GM19025 (cell line): ENCODE data around the gene TBX15.

Experiments
- ATAC-seq: cut with Tn5 transposase; IDR thresholded peaks from one replicate; pipeline ENCODE4 v1.9.1; 2021; ENCODE audit warnings: mild to moderate bottlenecking, low read depth, moderate library complexity; ENCODE audit not compliant: unreplicated experiment

The TBX15 gene

DNA sequence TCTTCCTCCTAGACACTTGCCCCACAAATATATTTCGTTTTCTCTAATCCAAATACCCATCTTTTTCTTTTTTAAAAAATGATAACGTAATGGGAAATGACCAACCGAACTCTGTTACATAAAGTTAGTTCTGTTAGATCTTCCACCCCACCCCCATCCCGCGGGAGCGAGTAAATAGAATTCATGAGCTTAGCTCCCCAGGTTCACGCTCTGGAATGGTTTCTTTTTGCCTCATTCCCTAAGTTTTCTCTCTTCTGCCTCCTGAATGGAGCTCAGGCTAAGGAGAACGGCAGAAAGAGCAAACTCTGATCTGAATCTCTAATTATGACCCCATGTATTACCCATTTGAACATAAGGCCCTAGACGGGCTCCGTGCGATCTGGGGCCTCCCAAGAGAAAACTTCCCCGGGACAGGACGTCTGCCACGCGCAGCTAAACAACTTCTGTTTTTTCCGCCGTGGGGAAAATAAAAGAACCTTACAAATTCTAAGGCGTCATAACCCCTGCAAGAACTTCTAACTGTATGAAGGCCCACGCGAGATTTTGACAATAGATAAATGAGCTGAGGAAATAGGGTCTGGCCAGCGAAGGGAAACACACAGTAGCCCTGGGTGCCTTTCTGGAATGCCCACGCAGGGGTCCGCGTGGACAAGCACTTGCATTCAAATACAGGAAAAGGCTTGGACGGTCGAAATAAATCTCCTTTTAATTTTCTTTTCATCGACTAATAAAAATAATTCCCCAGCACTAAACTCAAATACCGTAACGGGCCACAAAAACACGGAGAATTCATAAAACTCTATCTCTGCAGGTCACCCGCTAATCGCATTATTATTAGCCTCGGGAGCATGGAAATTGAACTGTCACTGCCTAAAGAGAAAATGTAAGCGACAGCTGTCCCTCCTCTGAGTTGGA is 2.2 kb downstream of the TBX15 start:
- ATAC-seq, result no peak

DNA sequence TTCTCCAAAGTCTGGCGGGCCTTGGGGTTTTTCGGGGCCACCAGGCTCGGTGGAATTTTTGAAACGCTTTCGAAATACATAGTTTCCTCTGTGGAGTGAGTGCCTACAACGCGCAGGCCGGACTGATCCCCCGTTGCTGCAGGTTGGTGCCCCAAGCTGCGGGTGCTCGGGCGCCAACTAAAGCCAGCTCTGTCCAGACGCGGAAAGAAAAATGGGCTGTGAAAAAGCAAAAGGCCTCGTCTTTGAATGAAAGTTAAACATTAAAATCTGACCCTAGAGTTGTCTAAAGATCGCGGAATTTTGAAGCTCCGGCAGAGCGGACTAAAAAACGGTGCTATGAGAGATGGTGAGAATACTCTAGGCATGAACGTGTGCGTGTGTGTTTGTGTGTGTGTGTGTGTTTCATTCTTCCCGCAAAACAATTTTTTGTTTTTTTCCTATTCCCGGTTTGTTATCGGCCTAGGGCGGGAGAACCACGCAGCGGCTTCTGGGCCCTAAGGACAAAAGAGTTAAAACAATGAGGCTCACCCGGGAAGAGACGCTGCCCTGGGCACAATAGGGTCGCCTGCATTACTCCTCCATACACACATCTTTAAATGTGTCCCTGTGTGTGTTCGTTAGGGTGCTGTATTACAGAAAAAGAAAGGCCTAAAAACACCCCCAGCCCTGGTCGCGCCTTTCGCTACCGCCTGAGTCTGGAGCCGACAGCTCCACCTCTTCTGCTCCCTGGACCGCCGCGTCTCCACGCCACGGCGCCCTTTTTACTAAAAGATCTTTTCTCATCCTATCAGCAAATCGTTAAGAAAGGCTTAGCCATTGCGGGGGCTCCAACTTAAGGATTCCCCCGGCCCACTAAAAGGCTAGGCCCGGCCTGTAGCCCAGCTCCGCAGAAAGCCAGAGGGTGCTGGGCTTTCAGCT is 3.2 kb downstream of the TBX15 start:
- ATAC-seq, result no peak

DNA sequence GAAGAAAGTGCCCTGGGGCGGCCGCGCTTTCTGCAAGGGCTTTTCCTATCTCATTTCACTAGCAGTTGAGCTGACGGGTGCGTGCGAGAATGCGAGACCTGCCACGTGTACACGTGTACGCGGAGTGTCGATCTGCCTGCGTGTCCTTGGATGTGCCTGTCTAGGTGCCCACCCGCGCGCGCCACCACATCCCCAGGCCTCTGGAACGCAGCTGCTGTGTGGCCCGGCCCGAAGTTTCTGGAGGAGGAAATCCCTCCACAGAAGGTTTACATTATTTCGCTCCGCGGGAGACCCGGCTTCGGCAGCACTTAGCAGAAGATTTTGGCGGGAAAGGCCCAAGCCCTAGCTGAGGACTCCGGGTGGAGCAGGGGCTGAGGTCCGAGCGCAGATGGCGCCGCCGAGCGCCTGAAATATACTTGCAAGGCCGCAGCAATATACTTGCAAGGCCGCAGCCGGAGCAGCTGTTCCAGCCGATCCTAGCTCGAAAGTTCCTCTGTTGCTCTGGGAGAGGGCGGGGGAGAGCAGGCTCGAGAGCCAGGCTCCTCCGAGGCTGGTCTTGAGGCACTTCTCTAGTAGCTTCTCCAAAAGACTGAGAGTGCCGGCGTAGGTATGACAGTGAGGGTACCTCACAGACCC is 3.9 kb downstream of the TBX15 start:
- ATAC-seq, result no peak

DNA sequence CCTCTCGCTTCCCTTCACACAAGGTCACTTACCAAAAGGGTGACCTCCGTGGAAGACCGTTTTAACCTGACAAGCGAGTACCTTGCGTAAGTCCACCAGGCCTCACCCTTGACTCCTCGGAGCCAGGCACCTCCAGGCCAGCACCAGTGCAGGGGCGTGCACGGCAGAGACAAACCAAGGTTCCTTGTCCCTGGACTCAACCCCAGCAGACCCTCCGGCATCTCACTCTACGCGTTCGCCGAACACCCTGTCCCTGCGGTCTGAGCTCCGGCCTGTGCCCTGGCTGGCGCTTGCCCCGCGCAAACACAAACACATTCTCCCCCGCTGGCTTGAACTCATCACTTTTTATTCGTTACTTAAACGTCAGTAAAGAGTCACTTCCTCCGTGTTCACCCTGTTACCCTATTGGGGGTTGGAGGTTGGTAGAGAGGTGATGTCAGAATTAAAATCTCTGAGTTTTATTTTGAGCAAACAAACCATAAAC is 4.5 kb downstream of the TBX15 start:
- no peak for ATAC-seq

DNA sequence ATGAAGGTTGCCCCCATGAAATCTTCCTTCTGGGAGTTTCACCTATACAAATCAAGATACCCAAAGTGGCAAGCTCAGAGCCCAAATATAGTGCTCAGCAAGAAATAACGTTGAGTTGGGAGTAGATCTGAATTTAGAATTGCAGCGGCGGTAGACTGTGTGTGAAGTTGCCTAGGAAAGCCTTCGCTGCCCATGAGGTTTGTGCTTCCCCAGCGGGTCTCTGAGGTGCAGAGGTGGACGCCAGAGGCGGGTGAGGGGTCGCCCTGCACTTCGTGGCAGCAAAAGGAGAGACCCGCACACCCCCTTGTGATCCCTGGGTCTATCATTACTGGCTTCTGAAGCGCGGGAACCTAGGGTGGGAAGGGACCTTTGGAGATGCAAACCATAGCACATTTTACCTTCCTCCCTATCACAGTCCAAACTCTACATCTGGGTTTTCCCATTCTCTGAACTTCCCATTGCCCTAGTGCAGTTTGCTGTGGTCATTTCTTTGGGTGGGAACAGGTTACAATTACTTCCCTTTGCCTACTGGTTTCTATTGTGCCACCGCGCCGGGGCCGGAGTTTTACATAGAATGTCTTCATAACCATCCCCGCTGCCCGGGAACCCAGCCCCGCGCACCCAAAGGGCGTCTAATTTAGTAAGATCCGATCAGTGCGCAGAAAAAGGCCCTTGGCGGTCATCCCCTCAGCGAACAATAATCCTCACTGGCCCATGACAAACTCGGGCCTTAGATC is 5.2 kb downstream of the TBX15 start:
- no peak for ATAC-seq

DNA sequence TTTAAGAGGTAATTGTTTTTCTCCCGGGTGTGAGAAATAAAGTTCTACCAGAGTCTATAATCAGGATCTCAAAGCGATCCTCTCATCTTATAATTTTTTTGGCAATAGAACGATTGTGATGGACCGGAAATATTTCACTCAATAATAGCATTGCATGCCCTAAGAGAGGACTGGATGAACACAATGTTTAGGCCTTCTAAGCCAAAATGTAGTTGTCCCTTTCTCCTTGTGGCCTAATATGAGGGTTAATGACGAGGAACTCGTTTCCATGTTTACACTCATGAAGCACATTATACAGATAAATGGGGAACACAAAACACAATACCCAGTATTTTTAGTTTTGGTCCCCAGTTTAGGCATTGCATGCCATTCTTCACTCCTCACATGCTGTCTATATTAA is 5.9 kb downstream of the TBX15 start:
- ATAC-seq, result no peak

DNA sequence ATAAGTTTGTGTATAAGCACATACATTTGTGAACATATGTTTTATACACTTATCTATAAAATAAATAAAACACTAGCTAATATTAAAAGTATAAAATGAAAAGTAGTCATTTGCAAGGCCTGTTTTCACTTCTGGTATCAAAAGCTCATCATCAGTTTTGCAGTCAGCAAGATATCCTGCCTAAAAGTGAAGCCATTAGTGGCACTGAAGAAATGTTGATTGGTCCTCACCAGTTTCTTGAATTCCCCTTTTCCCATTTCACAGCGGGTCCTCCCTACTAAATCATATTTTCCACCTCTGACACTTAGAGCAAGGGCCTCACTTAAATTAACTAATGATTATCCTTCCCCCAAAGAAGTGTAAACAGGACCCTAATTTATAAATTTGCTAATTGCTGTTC is 6.7 kb downstream of the TBX15 start:
- ATAC-seq, result no peak

DNA sequence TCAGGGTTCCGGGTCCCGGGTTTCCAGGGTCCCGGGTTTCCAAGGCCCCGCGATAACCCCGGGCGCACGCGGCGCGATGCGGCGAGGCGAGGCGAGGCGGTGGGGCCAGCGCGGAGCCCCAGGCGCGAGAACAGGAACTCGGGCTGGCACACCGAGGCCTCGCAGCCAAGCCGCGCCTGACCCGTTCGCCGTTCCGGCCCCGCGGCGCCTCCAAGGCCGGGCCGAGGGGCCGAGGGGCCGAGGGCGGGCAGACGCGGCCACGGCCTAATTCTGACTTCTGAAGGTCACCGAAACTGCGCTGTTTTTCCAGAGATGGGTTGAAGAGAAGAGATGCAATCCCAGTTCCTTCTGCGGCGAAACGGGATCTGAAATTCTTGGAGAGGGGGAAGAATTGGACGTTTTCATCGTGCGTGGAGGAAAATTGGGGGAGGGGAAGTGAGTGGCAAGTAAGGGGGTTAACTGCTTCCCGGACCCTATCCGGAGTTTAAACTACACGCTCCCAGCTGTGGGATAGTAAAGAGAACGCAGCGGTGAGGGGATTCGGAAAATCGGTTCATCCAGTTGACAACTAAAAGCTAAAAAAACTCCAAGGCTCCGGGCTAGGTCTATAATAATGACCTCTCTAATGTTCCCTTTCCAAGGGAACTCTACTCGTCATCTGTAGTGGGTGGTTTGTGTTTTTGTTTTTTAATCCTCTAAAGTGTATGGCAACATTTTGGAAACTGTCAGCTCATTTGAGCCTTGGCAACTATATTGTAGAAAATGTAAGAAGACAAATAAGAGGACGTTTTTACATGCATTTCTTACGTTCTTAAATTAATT is 8.2 kb downstream of the TBX15 start:
- ATAC-seq, result no peak

DNA sequence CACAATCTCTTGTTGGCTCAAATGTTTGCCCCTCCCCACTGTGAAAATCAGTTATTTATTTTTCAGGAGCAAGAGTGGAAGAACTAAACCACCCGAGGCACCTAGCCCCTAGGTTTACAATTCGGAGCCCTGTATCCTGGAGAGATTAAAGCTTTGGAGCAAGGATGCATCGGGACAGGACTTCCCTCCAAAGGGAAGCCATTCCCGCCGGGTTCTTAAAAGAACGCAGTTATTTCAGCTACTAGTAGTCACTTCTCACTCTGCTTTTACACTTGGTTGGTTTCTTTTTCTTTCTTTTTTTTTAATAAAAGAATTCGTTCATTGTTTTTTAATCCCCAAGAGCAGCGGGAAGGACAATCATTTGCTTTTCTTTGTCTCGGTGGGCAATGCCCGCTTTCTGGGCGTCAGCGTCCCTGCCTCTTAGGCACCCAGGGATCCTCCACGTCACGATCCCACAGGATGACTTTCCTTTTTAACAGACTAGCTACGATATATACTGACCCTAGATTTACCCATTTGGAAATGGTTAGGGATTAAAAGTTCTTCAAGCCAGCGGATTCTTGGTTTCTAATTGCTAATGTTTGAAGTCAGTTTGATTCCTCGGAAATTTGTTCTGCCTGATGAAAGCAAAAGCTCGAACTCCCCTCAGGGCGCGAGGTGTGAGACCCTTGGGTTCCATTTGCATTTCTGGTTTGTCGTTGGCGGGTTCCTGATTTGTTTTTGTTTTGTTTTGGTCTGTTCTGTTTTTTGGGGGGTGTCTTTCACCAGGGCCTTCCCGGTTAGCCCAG is 9.0 kb downstream of the TBX15 start:
- no peak for ATAC-seq

DNA sequence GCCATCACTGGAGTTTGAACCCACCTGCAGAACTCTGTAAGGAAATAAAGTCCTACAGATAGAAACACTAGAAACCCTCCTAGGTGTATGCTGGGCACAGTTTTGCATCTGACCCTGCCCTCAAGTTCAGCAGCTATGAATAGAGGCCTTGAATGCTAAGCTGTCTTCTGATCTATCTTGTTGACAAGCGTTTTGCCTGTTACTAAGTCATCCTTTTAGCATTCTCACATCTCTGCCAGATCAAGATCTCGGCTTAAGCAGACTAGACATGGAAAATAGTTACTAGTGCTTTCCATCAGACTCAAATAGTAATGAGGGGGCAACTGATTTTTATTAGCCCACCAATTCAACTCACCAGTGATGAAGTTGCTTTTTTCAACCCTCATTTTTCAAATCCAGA is 10.5 kb downstream of the TBX15 start:
- no peak for ATAC-seq

DNA sequence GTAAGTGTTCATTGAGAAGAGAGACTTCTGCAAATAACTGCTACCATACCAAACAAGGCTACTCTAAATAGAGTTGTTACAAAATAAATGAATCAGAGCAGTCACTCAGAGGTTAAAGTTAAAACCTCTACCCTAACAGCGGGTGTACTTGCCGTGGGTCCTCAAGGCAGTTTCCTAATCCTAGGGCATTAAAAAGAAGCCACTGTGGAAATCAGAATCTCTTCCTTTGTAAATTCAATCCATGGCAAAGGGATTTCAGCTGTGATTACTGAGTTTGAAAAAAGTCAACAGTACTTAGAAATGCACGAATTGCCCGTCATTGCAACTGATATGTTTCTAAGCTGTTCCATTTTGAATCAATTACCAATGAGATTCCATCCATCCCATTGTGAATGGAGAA is 13.5 kb downstream of the TBX15 start:
- ATAC-seq, result no peak

DNA sequence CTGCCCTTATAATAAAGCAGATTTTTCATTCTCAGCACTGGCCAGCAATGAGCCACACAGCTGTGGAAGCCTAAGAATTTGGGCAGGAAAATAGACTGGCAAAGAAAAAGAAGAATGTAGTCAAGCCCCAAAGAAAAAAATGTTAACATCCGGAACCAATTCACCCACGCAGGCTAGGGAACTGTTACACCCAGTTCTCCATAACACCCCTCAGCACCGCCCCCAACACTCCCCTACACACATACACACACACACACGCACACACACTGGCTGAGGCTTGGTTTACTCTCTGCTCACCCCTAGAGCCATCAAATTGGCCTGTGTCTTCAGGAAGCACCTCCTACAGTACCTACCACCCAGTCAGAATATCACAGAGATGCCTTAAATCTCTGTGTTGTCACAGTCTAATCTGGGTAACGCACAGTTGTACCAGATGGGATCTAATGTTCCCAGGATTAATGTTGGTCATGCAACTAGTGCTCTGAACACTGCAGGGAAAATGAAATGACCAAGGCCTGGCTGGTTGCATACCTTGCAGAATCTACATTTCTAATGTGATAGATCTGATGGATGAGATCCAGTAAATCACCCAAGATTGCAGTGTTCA is 14.5 kb downstream of the TBX15 start:
- ATAC-seq, result no peak

DNA sequence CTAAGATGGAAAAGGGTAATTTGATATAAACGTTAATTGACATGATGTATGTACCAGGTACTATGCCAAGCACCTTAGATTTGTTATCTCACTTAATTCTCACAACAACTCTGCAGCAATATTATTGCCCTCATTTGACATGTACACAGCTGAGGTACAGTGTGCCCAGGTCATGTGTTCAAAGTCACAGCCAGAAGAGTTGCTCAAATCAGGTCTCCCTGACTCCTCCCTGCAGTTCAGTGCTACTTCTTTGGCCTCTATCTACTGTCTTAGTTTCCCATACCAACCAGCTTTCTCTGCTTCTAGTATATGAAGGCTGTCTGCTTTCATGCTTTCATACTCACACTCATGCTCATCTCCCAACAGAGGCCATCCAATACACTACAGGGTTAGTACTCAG is 15.1 kb downstream of the TBX15 start:
- ATAC-seq, result no peak

DNA sequence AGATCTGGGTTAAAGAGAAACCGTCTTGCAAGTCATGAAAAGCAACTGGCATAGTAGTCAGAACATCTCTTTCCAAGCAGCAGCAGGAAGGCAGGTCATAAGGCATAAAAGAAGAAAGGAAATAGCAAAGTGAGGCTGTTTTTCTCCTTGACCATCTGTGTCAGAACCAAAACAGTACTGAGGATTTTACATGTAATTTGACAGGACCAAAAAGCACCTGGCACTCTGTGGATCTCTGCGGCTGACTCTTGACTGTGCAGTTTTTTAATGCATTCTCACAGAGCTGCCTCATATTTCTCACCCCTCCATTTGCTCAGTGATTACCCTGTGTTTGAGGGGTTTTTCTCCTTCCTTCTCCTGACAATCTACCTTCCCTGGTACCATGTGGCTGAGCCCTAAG is 17.7 kb downstream of the TBX15 start:
- no peak for ATAC-seq

DNA sequence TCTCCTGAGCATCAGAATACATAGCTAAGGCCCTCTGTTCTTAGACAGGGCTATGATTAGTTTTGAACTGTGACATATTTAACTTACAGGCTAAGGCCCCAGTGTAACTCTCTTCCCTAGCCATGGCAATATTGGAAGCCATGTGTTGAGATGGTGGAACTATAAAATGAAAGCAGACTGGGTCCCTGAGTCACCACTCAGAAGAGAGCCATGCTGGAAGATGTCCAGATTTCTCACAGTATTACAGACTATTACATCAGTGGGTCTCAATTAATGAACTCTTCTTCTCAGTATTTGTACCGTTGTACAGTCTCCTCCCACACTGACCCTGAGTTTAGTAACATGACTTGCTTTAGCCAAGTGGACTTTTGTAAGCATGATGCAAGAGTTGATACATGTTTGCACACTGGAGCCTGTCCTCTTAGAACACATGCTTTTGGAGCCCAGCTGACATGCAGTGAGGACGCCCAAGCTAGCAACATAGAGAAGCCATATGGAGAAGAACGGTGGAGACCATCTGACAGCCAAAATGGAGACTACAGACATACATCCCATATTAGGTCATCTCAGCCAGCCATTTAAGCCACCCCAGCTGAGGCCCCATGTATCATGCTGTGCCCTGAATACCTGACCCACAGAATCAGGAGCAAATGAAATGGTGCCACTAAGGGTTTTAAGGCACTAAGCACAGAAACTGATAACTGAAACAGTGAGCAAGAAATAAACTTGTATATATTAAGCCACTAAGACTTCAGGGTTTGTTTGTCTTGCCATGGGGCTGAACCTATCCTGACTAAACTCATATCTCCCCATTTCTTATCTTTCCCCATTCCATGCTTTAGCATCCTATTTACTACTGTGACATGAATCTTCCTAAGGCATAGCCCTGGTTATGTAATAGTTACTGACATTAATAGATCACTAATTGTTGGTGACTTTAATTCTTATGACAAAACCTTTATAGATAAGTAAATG is 24.4 kb downstream of the TBX15 start:
- no peak for ATAC-seq

DNA sequence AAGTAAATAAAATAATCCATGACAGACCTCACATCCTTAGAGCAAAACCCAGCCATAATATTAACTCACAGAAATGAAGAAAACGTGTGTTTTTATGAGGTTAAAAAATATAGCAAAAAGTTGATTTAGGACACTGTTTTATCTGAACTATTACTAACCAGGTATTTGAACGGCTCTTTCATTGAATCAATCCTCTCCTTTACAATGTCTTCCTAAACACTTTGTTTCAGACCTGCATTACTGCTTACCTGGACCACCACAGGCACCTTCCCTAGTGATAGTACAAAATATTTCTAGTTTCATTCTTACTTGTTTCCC is 25.0 kb downstream of the TBX15 start:
- no peak for ATAC-seq

DNA sequence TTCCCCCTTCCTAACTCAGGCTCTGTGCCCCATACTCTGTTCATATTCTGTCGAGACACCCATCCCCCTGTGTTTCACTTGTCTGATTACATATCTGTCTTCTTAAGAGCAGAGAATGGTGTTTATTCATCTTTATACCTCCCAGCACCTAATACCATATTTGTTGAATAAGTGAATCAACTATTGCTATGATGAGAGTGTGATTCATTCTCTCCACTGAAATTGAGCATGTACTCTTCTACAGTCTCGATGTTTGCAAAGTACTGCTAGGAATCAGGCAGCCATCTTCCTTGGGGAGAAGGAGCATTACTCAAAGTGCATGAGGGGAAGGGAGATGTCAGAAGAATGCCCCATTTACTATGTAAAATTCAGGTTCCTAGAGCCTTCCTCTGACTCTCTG is 27.0 kb downstream of the TBX15 start:
- ATAC-seq, result no peak
